ENCODE data around the gene FAM50A.

FAM50A gene

DNA sequence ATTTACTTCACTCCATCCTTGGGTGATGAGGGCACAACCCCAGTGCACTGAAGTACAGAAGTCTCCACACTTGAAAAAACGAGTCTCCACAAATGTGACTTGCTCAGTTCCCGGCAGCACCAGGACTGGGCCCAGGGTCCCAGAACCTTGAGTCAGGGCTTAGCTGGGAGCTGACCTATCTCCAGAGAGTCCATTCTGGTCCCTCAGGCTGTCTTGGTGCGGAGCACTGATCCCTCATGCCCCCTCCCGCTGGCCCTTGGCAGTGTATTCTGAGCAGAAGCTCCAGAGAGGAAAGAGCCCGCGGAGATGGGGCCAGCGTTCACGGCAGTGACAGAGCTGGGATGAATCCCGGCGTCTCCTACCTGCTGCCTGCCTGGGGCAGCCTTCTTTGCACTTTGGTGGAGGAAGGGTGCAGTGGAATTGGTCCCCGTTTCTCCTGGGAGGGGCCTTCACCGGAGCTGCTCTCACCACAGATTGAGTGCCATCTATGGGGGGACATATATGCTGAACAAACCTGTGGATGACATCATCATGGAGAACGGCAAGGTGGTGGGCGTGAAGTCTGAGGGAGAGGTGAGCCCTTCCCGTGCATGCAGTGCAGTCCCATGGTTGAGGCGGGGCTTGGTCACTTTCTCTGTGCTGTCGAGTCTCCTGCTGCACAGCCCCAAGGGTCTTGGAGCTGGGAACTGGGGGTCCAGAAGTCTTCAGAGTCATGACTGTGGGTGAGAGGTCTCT, 3.2 kb upstream of the FAM50A start:
- no peak for DNase-seq

DNA sequence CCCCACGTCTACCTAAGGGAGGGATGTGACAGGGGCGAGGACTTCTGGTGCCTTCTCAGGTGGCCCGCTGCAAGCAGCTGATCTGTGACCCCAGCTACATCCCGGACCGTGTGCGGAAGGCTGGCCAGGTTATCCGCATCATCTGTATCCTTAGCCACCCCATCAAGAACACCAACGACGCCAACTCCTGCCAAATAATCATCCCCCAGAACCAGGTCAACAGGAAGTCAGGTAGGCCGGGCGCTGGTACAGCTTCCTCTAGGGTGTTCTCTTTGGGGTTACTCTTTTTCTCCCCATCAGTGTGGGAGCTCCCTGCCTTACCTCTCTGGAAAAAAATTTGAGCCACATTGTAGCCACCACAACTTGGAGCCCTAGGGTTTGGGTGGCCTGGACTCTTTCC, 2.4 kb upstream of the FAM50A start:
- DNase-seq: no peak

DNA sequence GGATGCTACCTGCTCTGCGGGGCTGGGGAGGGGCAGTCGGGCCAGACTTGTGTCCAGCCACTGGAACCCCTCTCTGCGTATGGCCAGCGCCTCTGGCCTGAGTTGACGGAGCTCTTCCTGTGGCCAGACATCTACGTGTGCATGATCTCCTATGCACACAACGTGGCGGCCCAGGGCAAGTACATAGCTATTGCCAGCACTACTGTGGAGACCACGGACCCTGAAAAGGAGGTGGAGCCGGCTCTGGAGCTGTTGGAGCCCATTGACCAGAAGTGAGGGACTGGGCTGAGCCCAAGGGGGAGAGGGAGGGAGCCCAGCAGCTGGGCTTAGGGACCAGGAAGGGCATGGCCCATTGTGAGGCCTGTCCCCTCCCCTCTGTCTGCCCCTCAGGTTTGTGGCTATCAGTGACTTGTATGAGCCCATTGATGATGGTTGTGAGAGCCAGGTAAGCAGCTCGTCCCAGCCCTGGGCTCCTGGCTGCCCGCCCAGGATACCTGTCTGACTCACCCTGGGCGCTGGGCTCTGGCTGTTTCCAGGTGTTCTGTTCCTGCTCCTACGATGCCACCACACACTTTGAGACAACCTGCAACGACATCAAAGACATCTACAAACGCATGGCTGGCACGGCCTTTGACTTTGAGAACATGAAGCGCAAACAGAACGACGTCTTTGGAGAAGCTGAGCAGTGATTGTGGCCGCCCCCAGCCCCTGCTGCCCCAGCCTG, 1.8 kb upstream of the FAM50A start:
- no peak for DNase-seq

DNA sequence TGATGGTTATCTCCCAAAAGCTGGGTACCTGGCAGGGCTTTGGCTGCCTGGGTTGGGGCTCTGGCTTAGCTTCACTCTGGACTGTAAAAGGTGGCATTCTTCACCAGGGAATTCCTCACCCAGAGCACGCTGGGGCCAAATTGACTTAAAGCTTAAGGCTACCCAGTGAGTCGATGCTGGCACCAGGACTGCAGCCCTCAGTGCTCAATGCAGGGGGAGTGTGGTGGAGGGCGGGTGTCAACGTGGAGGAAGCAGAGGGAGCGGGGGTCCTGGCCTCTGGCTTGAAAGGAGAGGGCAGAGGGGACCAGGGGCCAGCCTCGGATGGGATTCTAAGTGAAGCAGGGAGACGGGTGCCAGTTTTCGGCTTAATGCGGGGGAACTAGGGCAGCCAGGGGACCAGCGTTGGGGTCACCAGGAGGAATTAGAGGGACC, 446 bp upstream of the FAM50A start:
- DNase-seq: no peak

DNA sequence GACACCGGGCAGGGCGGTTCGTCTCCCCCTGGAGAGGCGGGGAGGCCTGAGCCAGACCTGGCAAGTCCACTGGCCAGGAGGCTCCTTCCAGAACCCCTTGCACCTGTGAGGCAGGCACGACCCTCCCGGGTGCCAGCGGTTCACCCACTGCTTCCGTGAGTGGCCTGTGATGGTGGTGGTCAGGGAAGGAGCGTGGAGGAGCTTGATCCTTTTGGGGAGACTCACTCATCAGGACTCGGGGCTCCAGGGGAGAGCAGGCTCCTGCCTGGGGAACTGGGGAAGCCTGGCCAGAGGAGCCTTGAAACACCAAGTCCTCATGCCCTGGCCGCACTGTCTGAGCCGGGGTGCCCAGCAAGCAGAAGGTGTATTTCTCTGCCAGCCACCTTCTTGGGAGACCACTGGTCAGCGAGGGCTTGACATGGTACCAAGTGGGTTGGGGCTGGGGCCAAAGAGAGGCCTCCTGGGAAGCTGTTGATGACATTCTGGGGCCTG, 860 bp downstream of the FAM50A start:
- no peak for DNase-seq

DNA sequence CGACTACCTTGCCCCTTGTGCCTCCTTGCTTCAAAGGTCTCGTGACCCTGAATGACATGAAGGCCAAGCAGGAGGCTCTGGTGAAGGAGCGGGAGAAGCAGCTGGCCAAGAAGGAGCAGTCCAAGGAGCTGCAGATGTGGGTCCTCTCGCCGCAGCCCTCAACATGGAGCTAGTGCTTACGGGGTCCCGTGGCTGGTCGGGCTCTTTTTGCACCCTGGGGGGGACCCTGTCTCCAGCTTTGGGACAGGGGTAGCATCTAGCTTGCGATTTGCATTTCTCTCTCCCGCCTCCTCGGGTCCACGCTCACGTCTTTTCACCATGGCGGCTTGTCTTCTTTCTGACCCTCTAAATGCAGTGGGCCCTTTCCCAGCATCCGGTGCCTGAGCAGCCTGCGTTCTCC, 1.8 kb downstream of the FAM50A start:
- no peak for DNase-seq

DNA sequence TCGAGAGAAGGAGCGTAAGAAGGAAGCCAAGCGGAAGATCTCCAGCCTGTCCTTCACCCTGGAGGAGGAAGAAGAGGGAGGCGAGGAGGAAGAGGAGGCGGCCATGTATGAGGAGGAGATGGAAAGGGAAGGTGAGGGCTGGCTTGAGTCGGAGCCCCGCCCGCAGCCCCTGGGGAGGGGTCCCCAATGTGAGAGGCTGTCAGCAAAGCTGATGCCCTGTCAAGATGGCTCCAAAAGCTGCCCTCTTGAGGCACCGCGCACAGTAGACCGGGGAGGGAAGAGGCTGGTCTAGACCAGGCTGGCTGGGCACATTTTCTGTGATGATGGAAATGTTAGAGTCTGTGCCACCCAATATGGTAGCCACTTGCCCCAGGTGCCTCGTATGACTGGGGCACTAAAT, 2.5 kb downstream of the FAM50A start:
- no peak for DNase-seq

DNA sequence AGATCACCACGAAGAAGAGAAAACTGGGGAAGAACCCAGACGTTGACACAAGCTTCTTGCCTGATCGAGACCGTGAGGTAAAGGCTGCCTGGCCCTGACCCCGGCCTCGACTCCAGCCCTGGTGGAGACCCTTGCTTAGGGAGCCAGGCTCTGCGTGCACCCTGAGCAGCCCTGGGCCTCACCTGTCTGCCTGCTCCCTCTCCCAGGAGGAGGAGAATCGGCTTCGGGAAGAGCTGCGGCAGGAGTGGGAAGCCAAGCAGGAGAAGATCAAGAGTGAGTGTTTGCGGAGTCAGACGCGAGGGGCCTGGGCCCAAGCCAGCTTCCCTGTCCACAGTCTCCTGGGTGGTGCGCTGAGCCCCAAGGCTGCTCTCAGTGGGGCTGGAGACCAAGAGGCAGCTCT, 4.5 kb downstream of the FAM50A start:
- no peak for DNase-seq

DNA sequence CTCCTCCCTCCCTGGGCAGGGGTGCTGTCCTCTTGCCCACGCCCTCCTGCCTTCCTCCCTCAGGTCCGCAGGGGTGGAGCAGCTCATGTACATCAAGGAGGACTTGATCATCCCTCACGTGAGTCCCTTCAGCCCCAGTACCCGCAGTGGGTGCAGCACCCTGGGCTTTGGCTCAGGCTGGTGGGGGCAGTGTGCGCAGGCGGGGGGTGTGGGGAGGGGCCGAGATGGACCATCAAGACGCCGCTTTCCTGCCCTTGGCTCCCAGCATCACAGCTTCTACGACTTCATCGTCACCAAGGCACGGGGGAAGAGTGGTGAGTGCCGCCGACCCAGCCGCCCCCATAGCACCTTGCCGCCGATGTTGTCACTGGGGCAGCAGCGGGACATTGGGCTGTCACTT, 5.7 kb downstream of the FAM50A start:
- DNase-seq: no peak

DNA sequence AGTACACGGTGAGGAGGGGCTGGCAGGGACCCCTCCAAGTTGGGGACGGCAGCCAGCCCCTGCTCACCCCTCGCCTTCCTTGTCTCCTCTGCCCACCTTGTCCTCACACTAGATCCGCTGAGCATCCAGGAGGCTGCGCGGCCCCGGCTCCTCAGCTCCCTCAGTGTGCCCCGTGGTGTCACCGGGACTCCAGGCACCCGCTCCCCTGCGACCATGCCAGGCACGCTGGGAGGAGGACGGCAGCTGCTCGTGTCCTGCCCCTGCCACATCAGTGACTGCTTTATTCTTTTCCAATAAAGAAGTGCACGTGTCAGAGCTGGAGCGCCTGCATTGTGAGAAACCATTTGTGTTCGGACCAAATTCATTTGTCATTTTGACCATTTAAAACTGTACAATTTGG, 6.4 kb downstream of the FAM50A start:
- DNase-seq: no peak

DNA sequence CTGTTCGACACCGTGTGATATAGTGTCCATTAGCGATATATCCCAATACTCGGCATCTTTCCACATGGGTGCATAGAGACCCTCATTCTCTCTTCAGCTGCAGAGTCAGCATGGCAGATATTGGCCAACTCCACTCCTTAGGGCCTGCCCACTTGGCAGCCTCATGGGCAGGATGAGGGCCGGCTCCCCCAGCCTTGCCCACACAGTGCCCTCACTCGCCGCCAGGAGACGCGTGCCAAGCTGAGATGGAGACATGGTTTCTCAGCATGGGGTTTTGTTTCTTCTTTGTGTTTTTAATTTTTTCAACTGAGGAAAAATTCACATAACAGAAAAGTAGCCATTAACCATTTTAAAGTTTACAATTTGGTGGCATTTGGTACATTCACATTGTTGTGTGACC, 8.9 kb downstream of the FAM50A start:
- no peak for DNase-seq

DNA sequence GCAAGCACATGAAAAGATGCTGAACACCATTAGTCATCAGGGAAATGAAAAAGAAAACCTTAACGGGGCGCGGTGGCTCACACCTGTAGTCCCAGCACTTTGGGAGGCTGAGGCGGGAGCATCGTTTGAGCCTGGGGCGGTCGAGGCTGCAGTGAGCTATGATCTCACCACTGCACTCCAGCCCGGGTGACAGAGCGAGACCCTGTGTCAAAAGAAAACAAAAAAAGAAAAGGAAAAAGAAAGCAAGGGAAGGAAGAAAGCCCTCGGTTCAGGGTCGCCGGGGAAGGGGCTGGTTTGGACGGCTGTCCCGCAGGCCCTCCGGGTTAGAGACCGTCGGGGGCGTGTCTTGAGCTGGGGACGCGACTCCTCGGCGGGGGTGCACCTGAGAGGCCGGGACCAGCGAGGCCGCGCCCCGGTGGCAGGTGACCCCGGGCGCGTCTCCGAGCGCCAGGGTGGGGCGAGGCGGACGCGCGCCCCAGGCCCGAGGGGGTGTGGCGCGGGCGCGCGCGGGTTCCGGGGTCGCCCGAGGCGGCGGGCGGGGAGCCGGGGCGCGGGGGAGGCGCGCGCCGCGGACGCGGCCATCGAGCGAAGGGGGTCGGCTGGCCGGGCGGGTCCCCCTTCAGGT, 13.7 kb downstream of the FAM50A start:
- peak; percentile 60 for DNase-seq

DNA sequence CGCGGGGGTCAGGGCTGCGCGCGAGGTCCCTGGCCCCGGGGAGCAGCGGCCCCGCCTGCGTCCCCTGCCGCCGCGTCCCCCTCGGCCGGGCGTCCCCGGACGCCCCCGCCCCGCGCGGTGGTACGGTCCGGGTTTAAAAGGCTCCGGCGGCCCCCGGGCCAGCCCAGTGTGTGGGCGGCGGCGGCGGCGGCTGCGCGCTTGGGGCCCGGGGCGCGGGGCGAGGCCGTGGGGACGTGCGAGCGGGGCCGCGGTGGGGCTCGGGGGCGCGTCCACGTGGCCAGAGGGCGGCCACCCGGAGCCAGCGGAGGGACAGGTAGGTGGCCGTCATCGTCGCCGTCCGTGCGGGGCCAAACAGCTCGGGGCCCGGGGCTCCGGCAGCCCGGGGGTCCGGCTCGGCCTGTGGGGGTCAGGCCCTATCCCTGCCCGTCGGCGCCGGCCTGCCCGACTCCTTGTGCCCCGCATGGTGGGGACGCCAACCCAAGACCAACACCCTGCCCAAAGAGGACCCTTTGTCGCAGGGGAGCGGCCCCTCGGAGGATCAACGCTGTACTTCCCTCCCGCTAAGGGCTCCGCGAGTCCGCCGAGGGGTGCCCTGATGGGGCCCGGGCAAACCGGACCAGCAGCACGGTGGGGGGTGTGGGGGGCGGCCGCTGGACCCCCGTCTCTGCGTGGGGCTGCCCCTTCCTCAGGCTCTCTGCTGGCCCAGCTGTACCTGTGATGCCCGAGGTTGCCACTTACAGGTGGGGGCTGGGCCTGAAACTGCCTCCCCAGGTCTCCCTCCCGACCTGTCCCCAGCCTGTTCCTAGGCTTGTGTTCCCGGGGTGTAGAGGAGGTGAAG, 14.4 kb downstream of the FAM50A start, which contains the start of gene PLXNA3:
TSS of gene PLXNA3 (plus strand) at position 166 of the 838 bp plus-strand sequence. CDS start 1,903 bp downstream, outside the sequence.
- DNase-seq: peak; percentile 52

DNA sequence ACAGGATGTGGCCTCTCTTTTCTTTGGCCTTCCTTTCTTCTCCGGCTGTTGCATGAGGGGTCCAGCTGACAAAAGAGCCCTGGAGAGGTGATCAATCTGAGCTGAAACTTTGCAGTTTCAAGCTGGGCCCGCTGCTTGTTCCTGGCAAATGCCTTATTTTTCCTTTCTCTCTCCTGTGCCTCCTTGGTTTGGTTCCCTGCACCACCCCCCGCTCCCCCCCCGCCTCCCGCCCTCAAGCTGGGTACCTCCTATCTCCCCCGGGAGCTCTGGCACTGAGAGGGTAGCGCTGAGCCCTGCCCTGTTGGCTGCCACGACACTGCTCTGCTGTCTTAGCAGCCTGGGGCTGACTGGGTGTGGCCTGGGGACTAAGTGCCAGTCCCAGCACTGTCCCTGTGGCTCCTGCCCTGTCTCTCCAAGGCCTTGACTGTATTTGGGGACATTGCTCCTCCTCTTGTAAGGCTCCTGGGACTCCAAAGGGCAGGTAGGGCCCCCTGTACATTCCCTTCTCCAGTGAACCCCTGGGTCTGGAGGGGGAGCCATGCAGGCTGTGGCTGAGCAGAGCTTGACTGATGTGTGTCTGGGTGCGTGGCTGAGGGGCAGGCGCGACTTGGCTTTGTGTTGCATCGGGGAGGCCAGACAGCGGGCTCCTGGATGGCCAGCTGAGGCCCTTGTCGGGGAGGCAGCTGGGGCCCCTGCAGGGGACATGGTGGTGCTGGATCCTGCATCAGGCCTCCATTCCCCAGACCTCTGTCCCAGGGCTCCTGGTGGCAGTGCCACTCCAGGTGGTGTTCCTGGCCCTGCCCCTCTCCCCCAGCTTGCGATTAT, 15.2 kb downstream of the FAM50A start:
- peak; percentile 64 for DNase-seq

DNA sequence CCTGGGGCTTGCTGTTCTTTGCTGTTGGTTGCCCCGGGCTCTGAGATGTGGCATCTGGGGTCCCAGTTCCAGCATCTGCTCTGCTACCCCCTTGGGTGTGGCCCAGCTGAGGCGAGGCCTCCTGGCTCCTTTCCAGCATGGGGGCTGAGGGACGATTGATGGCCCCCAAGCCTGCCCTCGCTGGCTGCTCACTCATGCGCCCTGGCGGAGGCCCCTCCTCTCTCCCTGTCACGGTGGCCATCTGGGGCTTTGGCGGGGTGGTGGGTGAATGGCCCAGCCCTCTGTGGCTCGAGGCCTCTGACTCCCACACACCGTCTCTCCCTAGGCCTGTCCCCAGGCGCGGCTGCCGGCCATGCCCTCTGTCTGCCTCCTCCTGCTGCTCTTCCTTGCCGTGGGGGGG, 15.9 kb downstream of the FAM50A start:
- no peak for DNase-seq

DNA sequence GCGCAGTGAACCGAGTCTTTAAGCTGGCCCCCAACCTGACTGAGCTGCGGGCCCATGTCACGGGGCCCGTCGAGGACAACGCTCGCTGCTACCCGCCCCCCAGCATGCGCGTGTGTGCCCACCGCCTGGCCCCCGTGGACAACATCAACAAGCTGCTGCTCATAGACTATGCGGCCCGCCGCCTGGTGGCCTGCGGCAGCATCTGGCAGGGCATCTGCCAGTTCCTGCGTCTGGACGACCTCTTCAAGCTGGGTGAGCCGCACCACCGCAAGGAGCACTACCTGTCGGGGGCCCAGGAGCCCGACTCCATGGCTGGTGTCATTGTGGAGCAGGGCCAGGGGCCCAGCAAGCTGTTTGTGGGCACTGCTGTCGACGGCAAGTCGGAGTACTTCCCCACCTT, 16.4 kb downstream of the FAM50A start:
- no peak for DNase-seq

DNA sequence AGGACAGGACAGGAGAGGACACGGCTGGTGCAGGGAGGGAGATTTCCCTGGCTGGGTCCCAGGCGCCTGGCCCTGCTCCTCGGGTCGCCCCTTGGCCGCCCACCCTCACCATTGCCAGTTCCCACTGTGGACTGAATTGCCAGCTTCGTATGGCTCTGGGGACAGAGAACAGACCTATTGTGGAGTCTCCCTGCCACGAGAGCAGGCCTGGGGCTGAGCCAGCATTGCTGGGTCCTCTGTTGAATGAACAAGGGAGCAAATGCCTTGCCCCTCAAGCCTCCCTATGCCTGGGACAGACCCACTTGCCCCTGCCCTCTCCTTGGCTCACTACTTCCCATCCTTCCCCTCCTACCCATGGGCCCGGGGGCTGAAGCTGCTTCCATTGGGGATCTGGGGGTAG, 18.5 kb downstream of the FAM50A start:
- no peak for DNase-seq

DNA sequence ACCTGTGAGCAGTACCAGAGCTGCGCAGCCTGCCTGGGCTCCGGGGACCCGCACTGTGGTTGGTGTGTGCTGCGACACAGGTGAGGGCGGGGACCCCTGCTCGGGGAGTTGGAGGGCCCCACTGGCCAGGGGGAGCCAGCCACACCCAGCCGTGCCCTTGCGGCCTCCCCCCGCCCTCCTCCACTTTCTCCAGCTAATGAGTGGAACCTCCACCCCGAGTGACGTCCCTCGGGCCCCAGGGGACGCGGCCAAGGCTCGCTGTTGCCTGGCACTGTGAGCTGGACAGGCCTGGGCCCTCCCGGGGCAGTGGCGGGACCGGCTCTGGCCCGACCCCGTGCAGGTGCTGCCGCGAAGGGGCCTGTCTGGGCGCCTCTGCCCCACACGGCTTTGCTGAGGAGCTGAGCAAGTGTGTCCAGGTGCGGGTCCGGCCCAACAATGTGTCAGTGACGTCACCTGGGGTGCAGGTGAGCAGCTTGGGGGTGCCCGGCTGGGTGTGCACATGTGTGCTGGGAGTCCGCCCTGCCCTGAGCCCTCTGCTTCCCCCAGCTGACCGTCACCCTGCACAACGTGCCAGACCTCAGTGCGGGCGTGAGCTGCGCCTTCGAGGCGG, 19.8 kb downstream of the FAM50A start:
- DNase-seq: no peak

DNA sequence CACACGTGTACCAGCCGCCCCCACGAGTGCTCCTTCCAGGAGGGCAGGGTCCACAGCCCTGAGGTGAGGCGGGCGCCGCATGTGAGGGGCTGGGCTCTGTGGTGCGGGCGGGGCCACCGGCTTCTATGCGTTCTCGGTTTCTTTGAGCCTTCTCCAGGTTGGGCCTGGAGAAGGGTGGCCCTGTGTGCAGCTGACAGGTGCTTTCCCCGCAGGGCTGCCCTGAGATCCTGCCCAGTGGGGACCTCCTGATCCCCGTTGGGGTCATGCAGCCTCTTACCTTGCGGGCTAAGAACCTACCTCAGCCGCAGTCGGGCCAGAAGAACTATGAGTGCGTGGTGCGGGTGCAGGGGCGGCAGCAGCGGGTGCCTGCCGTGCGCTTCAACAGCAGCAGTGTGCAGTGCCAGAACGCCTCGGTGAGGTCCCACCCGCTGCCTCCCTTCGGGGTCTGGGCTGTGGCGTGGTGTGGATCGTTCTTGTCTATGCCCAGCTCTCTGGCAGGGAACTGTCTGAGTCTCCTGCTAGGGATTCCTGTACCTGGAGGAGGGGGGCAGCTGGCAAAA, 20.9 kb downstream of the FAM50A start:
- DNase-seq: no peak

DNA sequence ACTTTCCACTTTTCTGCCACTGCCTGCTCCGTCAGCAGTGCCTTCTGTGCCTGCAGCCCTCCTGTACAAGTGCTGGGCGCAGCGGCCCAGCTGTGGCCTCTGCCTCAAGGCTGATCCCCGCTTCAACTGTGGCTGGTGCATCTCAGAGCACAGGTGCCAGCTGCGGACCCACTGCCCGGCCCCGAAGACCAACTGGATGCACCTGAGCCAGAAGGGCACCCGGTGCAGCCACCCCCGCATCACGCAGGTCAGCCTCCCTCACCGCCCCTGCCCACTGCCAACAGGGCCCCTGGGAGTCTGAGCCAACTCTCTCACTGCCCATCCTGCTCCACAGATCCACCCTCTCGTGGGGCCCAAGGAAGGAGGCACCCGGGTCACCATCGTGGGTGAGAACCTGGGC, 21.7 kb downstream of the FAM50A start:
- no peak for DNase-seq

DNA sequence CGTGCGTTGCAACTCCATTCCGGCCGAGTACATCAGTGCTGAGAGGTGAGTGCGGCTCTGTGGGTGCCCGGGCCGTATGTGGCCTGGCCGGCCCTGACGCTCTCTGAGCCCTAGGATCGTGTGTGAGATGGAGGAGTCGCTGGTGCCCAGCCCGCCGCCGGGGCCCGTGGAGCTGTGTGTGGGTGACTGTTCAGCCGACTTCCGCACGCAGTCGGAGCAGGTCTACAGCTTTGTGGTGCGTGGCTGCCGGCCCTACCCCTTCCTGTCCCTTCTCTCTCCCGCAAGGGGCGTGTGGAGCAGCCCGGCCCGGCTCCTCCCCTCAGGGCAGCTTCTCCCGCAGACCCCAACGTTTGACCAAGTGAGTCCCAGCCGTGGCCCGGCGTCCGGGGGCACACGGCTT, 22.1 kb downstream of the FAM50A start:
- DNase-seq: no peak
